ENCODE data around the gene LRCH2.

DNA sequence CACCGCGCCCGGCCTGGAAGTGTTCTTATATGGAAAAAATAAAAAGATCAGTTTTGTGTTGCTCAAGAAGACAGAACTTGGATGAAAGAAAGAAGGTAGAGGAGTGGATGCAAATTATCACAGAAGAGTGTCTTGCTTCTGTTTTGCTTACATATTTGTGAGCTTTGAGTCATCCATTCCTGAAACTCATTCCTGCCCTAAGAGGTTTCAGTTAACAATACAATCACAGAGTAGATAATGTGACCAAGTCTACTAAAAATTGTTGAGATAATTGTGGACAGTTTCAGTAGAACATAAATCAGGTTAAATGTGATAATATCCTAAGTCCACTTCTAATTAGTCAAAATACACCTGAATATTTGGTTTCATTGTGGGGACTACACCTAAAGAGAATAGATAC is 26.4 kb upstream of the LRCH2 start:
- TF ChIP-seq CTCF (IDR thresholded peaks at IDR 0.05; ENCODE audit: borderline replicate concordance, extremely low read depth, low read length, poor library complexity, severe bottlenecking) (no peak), EZH2 (IDR thresholded peaks at IDR 0.05; ENCODE audit: borderline replicate concordance, low read depth, low read length, severe bottlenecking) (no peak)
